CD4-positive, alpha-beta T cell treated with Interleukin-10 for 1 hour (primary cell): ENCODE results near the gene ASXL3.

Experiments used
- DNase-seq: peaks from one replicate; pipeline ENCODE4 v3.0.0-alpha.2; 2020

ASXL3 gene

DNA sequence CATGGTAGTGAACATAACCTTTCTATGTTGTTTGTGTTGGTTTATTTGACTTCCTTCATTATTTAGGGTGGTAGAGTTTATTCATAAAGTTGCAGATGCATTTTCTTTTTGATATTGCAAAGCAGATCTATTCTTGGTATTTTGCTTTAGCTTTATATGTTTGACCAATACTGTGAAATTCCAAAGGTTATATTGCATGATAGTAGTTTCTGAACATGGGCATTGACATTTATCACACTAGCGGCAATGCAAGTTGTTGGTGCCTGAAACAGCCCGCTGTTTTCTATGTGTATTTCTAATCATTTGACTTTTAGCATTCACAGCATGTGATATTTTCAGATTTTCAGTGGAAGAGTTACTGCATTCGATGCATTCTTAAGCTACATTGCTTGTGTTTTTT, 87.2 kb downstream of the ASXL3 start:
- DNase-seq = no peak

DNA sequence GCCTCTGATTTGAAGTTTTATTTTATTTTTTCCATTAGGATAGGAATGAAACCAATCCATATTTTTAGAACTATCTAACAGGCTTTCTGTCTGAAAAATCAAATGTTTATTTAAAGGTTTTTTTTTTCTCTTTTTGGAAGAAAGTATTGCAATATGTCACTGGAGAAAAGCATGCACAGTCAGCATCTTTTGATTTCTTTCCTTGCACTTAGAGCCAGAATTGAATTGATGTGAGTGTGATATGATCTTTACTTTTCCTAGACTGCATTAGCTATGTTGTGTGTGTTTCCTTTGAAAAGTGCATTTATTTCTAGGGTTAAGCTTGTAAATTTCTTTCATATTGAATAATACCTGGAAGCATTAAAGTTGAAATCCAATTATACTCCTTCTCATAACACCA, 87.6 kb downstream of the ASXL3 start:
- DNase-seq = no peak

DNA sequence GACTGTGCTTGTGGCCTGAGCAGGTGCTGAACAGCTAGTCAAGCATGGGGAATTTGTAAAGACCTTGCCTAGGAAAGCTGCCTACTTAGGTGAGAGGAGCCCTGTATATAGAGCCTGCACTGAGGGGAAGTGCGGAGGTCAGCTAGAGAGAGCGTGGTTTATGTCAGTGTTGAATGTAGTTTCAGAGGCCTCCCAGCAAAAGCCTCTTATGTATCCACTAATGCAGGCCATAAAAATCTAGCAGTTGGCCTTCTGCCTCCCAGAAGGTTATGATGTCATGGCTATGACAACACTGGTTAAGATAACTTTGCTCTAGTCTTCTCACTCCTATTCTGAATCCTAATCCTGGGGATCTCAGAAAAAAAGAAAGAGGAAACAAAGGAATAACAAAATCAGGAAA, 88.9 kb downstream of the ASXL3 start:
- no peak for DNase-seq

DNA sequence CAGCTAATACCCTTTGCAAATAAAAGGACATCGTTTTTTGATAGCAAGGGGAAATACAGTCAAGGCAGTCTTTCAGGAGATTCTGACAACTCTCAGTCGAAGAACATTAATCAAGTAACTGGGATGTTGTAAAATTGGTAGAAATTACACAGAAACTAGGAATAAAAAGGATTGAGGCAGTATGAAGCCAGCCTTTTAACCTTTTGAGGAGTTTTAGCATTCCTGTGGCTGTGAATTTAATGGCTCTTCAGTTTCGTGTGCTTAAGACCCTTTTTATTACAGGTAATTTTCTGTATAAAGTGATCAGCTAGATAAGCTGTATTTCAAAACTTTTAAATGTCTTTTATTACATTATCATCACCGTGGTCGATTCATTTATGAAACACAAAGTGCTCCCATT, 91.6 kb downstream of the ASXL3 start:
- no peak for DNase-seq

DNA sequence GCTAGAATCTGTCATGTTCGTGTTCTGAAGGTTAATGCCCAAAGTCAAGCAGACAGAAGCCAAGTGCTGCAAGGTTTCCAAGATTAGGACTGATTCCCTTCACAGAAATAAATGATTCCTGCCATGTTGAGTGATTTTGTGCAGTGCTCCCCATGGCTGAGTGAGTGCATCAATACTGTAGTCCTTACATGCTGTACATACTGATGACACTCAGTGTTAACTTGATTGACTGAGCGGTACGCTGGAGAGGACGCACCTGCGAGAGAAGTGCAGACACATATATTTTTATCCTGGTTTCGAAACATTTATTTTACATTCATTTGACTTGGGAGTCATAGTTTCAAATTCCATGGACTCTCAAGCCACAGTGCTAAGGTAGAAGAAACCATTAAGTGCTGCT, 92.0 kb downstream of the ASXL3 start:
- no peak for DNase-seq

DNA sequence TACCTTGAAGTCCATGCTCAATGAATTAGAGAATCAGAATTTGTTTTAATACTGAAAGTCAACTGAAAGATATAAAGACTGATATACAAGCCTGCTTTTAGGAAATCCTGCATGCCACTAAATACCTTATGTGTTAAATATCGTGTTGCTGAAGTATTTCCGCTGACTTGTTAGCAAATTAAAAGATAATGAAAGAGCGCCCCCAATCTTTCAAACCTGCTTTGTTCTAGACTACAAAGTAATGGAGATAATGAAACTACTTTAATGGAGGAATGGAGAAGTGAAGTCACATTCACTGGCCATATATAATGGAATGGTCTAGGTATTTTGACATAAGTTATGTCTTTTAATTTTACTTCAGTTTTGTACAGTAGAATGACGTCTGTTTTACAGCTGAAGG, 95.7 kb downstream of the ASXL3 start:
- DNase-seq = no peak

DNA sequence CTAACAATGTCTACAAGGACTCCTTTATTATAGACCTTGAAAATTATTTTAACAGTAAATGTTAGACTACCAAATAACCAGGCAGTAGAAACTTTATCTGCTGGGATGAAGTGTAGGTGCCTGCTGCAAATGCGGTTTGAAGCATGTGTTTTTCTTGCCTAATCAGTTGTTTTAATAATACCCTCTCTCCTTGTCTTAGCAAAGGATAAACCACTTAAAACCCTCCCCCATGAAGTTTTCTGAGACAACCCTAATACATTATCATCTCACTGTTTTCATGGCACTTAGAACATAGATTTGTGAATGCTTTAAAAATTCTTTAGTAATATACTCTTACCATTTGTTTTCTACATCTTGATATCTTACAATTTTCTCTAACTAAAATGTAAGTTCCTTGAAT, 98.6 kb downstream of the ASXL3 start:
- DNase-seq = no peak

DNA sequence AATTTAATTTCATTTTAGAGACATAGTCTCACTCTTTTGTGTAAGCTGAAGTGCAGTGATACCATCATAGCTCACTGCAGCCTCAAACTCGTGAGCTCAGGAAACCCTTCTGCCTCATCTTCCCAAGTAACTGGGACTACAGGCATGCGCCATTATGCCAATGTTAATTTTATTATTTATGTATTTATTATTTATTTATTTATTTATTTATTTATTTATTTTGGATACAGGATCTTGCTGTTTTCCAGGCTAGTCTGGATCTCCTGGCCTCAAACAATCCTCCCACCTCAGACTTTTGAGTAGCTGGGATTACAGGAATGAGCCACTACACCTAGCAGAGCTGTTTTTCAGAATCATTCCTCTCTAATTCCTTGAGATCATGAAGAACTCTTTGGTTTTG, 99.9 kb downstream of the ASXL3 start:
- DNase-seq = no peak

DNA sequence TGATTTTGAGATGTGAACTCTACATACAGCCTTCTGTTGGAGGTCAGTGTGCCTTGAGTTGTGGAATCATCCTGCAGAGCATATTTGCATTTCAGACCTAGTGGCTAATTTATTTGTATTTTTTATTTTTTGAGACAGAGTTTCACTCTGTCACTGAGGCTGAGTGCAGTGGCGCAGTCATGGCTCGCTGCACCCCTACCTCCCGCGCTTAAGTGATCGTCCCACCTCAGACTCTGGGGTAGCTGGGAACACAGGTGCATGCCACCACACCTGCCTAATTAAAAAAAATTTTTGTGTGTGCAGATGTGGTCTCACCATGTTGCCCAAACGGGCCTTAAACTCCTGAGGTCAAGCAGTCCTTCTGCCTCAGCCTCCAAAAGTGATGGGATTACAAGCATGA, 104.4 kb downstream of the ASXL3 start:
- DNase-seq = no peak

DNA sequence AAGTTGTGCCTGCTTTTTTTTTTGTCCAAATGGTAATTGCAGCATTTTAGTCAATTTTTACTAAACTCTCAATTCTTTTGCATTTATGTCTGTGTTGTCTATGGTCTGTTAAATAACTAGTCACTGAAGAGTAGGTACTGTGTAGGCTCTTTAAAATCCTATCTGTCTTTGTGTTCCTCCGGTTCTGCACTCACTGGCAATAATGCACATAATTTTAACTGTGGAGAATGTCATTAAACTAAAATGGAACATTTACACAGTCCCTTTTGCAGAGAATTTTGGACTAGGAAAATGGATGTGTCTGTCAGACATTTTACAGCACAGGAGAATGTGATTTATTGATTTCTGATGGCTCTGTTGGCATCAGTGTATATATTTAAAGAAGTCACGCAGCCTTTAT, 116.6 kb downstream of the ASXL3 start:
- no peak for DNase-seq

DNA sequence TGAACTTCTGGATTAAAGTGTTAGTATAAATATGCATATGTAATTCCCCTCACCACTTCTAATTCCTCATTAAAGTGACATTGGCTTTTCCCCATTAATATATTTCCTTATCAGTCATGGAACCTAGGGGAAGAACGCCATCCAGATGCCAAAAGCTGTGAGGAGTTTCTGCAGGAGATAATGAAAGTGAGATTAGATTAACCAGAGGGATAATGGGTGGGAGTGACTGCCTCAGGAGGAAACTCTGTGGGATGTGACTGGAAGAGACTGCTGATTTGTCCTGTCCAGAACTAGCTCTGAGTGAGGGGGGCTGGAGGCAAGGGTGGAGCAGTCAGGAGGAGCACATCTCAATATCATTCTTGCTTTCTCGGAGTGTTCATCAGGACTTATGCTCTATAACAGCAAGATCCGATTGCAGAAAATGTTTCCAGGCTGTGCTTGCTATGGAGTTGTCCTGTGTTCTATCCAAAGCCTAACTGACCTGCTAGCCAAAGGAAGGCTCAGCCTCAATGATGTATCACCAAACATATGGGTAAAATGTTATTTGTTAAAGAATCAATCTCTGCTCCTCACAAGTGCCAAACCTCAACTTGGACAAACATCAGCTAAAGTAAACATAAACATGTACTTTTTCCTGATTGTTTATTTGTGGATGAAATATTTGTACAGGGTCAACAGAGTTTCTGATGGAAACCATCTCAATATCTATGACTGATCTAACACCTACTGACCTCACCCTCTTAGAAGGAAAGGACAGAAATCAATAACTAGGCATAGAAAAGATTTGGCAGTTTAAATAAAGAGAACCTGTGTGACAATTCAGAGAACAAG, 118.5 kb downstream of the ASXL3 start:
- no peak for DNase-seq

DNA sequence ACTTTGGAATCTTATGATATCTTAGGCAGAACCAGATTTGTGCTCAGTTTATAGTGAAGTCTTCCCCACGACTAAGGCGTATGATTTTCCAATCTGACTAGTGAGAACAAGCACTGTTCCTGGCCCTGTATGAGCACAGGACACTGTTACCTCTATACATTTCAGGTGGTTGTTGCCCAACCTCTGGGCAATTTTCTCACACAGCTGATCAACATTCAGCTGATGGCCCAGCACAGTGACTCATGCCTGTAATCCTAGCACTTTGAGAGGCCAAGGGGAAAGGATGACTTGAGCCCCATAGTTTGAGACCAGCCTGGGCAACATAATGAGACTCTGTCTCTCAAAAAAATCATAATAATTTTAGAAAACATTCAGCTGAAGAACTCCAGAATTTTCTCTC, 119.5 kb downstream of the ASXL3 start:
- DNase-seq = no peak

DNA sequence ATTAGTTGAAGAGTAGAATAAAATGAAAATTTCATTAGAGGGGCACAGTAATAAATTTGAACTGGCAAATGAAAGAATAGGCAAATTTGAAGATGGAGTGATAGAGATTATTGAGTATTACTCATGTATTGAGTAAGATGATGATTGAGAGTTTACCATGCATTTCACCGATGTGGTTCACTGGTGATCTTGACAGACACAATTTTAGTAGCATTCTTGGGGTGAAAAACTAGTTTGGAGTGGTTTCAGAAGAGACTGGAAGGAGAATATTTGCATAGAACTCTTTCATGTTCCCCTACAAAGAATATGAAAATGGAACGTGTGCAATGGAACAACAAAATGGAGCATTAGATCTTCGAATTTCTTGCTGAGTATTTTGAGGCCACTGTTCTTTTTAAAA, 121.4 kb downstream of the ASXL3 start:
- no peak for DNase-seq

DNA sequence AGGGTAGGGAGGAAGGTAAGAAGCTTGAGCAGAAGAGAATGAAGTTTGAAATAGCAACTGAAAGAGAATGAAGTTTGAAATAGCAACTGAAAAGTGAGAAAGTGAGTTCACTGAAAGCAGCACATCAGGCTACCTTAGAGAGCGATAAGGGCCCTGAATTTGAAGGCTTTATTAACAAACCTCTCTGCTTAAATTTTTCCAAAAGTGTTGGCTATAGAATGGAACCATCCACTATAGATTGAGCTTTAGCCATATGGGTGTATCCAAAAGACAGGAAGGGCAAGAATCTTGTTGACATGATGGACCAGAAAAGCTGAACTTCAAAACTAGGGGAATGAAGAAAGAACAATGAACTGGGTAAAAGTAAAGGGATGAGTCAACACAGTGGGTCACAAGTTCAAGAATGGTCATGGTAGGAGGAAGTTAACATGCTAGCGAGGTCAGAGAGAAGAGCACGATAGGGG, 122.5 kb downstream of the ASXL3 start:
- DNase-seq = no peak

DNA sequence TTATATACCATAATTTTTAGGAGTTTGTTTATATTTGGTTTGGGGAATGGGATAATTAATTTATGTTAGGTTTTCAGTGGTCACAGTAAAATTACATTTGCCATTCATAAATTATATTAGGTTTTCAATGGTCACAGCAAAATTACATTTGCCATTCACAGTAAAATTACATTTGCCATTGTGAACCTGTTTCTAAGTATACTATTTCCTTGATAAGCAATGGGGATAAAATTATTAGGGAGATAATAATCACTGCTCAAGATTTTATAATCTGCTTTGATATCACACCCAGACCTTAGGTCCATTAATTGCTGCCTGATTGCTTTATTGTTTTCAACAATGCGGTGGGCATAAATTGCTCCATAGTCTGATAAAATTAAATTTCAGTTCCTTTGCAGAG, 124.6 kb downstream of the ASXL3 start:
- no peak for DNase-seq

DNA sequence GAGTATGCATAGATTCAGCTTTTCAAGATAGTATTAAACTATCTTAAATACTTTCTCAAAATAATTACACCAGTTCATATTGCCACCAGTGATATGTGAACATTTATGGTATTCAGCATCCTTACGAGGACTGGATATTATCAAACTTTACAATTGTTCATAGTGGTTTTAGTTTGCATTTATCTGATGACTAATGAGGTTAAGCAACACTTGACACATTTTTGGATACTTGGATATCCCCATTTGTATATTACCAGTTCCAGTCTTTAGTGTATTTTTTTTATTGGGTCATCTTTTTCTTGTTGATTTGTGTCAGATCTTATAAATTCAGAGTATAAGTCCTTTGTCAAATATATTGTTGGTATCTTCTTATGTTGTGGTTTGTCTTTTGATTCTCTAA, 128.4 kb downstream of the ASXL3 start:
- no peak for DNase-seq

DNA sequence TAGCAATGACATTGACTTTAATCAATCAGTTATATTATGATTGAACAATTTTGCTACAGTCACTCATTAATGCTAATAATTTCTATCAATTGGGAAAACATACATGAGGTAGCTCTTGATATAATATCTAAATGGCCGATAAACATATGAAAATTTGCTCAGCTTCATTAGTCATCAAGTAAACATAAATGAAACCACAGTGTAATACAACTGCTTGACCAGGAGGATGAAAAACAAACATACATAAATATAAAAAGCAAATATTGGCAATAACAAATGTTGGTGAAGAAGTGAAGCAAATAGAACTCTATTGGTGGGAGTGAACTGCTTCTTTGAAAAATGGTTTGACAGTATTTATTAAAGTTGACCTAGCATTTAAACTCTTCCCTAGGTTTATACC, 130.9 kb downstream of the ASXL3 start:
- no peak for DNase-seq

DNA sequence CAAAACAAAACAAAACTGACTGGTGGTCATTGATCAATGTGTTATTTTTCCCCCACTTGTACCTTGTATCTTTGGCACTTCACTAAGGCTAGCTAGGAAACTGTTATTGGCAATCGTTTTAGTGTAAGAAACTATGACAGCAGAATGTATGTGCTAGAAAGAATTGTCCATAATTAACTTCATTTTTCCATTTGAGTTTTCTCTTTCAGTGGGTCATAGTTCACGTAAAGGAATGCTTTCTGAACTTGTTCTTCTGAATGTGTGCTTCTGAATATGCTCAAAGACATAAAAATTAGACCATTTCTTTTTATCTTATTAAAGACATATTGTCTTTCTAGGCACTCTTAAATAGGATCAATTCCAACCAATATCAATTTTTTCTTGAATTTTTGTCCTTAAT, 132.2 kb downstream of the ASXL3 start:
- DNase-seq = no peak

DNA sequence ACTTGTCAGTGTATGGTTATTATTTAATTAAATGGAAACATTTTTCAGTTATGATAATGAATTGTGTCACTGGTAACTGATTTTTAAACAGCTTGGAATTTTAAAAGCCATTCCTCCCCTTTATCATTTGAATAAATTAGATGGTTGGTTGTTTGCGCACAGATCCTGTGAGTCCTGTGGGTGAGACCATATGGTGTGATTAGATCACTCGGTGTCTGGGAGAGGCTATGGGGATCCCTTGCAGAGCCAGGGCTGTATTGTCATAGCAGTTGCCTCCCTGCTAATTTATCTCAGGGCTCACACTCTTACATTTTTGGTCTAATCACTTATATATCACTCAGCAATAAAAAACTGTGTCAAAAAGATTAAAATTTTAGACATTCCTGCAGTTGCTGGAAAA, 133.5 kb downstream of the ASXL3 start:
- no peak for DNase-seq

DNA sequence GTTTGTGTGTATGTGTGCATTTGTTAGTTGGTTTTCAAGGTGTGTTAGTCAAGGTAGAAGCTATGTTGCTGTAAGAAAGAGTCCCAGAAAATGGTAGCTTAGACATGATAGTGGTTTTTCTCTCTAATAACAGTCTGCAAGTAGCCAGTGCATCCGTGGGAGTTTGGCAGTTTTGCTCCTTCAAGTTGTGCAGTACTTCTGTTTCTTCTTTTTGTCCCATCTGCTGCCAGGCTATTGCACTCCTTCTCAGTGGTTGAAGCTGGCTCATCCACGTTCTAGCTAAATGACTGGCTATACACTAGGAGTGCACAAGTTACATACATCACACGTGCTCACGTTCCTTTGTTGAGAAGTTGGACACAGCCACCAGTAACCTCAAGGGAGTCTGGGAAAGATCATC, 134.7 kb downstream of the ASXL3 start:
- no peak for DNase-seq

DNA sequence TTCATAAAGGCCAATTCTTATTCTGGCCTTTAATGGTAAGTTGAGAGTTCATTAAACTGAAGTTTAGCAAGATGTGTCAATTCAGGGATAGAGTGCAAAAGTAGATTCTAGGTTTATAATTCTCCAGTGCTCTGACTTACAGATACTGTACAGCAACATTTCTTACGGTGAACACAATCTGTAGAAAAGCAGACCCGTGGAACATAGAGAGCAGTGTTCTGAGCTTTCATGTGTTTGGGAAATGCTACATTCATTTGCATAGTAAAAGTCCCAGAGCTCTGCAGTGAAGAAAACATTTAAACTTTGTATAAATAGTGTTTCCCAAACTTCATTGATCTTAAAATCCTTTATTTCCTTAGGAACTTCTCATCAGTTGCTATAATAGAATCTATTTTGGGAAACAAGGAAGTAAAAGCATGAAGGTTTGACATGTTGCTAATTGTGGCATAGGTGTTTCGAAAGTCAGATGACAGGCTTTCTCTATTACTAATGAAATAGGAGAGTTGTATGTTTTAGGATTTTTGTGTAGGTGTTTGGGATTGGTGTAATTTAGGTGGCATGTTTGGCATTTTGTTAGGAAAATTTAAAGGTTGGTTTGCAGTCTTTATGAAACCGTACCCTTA, 138.2 kb downstream of the ASXL3 start:
- no peak for DNase-seq

DNA sequence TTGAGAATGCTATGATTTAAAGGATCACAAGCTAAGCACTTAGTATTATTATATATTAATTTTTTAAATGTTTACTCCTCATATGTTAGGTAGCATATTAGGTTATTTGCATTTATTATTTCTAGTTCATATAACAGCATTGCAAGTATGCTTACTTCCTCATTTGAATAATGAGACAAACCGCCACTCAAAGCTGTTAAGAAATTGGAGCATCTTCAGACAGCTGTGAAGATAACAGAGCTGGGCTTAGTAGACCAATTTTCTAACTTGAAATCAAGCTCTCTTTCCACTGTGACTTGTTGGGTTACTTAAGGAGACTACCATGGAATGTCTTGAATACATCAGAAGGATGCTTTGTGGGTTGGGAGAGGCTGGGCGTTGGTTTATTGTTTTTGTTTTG, 139.3 kb downstream of the ASXL3 start:
- DNase-seq = no peak

DNA sequence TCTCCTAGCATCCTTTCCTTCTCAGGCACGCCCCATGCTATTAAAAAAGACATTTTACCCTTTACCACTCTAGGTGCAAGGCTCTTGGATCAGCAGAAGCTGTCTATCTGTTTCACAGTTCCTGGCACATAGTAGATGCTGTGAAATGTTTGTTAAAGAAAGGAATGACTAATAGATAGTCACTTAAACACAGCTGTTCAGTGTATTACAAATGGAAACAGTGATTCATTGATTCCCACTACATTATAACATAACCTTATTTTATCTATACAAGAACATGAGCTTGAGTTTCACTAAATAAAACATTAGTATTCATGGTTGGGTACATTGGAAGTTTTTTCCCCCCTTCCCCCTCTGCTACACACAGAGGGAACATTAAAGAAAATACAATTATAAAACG, 142.1 kb downstream of the ASXL3 start:
- no peak for DNase-seq

DNA sequence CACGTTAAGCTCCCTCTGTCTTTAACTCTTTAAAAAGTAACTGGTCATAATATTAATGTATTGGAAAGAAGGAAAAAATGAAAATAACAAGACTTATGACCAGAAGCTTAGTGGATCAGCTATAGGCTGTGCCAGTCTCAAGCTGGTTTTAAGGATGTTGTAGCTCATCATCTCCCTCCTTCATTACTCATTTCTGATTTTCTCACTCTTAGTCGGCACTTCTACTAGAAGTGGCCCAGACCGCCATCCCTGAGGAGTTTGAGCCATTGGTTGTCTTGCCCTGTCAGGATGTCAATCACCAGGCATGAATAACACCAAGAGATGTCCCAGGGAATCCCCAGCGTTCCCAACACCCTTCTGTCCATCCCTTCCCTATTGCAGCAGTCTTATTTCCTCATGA, 151.5 kb downstream of the ASXL3 start:
- no peak for DNase-seq

DNA sequence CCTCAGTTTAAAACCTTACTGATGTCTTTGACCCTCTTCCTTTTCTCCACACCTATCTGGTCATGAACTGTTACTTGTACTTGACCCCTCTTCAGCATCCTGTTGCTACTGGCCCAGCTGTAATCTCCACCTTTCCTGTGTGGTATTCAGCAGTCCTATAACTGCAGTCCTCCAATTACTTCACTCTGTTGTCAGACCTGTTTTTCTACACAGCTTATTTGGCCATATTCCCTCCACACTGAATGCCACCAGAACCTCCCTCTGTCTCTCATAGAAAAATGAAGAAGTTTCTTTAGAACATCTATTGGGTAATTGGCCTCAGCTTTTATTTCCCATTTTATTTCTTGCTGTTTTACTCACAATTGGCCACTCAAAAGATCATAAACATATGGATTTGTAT, 155.4 kb downstream of the ASXL3 start:
- no peak for DNase-seq
